Measurements from ENCODE around the gene CDX2. TPM values are rescaled to one million over a fixed set of nuclear protein-coding genes. Genes with fewer than 3 reads are reported as not detected.

CDX2 gene
- total RNA-seq, 1 donor from 2014 or later, result not detected

DNA sequence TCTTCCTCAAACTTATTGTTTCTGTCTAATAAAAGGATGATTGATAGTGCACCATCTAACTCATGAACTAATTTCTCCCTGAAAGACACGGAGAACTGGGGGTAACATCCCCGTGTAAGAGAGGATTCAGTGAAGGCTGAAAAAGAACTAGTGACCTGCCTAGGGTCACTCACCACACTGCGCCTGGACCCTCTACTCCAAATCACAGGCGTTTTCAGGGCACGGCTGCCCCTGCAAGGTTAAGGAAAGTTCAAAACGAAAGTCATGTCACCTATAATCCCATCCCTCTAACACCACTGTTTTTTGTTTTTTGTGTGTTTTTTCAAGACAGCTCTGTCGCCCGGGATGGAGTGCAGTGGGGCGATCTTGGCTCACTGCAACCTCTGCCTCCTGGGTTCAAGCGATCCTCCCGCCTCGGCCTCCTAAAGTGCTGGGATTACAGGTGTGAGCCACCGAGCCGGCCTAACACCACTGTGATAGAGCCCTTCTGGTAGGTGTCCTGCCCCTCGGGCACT, 10.7 kb upstream of the CDX2 start:
- intact Hi-C loops (cut with micrococcal nuclease), result loop anchor here (5.0 to 10.0 kb wide), 2 partner anchors 135 to 618 kb away; no protein-coding TSS in a partner anchor
- ATAC-seq, result no peak

DNA sequence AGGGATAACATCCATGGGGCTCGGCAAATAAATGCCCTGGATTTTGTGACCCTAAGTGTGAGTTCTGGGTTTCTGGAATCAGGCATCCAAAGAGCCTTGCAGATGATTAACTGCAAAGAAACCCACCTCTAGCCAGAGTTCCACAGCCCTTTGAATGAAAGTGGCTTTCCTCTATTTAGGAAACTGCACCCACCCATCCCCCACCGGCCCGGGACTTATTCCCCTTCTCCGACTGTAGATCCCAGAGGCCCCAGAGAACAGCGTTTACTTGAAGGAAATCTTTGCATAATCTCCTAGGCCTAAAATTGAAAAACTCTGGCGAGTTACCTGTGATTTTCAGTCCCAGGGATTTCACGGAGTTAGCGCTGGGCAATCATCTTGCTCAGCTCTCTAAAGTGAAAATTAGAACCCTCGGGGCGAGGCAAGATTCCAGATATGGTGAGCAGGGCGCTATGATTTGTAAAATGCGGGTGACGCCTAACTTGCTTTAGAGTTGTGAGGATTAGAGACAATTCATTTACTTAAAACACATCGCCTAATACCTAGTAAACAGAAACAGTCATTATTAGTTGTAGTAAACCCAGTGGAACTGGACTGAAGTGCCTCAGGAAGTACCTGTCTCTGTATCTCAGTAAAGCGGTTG, 10.0 kb upstream of the CDX2 start:
- DNase-seq, result no peak
- no peak for ATAC-seq
- intact Hi-C loops (cut with micrococcal nuclease), result no loop called here

More for the DNA sequence above, 10.7 kb upstream of the CDX2 start:
- DNase-seq, result no peak

DNA sequence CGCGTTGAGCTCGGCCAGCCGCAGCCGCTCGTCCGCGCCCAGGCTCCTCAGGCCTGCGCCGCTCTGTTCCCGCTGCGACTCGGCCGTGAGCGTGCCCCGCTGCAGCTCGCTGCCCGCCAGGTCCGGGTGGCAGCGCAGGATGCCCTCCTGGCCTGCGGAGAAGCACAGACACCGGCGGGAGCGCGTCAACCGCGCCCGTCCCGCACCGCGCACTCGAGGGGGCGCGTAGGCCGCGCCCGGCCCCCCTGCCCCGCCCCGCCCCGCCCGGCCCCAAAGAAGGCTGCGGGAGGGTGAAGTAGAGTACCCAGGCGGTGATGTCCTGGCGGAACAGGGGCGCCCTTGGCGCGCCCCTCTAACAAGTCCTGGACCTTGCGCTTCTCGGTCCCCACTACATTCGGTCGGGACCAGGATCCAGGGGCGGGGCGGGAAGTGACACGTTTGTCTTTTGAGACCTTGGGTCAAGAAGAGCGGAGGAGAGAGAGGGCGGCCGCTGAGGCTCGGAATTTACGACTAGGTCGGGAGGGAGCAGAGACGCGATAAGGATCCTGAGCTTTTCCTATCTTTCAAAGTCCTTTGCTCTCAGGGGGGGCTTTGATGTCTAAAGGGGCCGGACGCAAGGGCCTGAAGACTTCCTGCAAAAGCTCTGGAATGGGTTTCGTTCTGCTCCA, 9.3 kb upstream of the CDX2 start:
- intact Hi-C loops (cut with micrococcal nuclease), result no loop called here
- ATAC-seq (no peak), DNase-seq (no peak)

DNA sequence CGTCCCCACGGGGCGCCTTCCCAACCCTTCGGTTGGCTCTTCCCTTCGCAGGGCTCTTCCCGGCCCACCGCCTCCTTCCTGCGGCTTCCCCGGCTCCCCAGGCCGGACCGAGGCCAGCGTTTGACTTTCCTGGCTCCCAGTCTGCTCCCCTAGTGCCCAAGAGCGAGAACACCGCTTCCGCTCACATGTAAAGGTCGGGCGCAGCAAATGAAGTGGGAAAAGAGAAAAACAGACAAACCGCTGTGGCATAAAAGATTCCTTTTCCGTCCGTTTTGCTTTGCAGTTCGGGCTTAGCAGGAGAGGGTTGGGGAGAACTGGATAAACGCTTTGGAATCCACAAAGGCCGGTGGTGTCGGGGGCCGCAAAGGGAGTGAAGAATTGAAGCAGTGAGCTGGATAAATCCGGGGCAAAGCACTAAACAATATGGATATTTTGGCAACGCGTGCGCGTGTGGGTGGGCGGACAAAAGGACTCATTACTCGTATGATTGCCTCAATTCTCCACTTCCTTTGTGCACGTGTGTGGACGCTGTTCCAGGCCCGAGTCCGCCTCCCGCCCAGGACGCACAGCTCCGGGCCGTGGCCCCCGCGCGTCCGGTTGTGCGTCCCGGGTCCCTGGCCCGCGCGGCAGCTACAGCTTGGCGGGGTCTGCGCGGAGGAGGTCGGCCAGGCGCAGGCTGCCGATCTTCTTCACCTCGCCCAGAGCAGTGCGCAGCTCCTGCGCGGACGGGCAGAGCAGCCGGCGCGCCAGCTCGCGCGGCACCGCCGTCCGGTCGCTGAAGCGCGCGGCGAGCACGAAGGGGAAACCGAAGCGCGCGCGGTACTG, 8.6 kb upstream of the CDX2 start:
- DNase-seq, result no peak

GRCh38 chr13:27976362-27977091, 7.4 kb upstream of the CDX2 start:
- intact Hi-C loops (cut with micrococcal nuclease), result no loop called here
- DNase-seq (no peak), ATAC-seq (no peak)

More for the DNA sequence above, 8.6 kb upstream of the CDX2 start:
- intact Hi-C loops (cut with micrococcal nuclease), result no loop called here
- no peak for ATAC-seq

DNA sequence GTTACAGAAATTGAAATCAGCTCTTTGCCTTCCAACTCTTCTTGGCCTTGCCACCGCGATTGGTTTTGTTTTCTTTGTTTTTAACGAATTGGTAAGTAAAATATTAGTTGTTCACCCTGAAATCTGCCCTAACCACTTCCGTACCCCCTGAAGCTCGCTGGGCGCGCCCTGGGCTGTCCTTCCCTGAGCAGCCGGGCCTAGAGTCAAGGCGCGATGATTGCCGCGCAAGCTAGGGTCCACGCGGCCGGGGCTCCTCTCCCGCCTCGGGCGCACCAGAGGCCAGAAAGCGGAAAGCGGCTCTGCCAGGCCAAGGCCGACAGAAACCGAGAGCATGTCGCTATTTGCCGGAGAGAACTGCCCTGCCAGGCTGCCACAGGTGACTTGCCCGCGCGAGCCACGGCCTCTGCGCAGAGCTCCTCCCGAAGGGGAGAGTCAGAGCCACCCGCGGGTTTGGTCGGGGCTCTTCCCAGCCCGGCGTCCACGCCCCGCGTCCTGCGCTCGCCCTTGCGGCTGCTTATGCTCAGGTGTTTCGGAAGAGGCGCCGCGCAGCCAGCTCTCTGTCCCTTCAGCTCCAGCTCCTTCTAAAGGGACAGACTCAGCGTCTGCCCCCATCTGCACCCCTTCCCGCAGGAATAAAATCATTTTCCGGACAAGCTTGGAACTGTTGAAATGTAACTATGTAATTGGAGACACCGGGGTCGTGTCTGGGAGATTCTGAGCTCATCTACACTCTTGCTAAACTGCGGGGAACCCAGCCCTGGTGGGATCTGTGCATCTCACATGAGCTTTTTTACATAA, 6.6 kb upstream of the CDX2 start:
- no peak for ATAC-seq
- DNase-seq, result no peak
- intact Hi-C loops (cut with micrococcal nuclease), result no loop called here

GRCh38 chr13:27973961-27974662, 5.0 kb upstream of the CDX2 start:
- DNase-seq (no peak), ATAC-seq (no peak)
- intact Hi-C loops (cut with micrococcal nuclease), result no loop called here

DNA sequence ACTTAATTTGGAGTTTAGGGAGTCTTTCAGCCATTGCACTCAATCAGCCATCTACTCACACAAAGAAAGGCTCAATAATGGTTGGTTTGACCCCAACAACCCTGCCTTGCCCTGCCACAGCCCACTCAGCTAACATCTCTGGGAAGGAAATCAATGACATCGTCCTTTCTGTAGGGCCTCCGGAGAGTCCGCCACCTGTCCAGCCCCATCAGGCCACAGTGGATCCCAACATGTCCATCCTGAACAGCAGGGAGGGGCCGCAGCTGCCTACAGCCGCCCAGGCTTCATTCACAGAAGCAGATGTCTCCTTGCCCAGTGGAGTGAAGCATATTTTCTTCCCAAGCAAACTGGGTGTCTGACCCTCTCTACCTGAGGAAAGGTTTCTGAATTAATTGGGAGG, 4.2 kb upstream of the CDX2 start:
- intact Hi-C loops (cut with micrococcal nuclease), result no loop called here
- DNase-seq (no peak), ATAC-seq (no peak)

DNA sequence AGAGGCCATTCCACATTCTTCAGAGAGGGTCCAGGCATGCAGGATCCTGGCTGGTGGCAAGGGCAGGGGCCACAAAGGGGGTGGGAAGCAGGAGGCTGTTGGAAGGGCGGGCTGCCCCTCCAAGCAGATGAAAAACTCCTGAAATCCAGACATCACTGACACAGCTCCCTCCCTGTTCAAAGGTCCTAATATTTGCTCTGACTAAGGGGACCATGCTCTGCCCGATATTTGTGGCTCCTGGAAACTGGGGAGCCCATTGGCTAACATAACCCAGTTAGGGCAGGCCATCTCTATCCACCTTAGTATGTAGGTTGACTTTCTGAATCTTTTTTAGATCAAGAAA, 3.3 kb upstream of the CDX2 start:
- intact Hi-C loops (cut with micrococcal nuclease), result no loop called here
- ATAC-seq, result no peak
- DNase-seq, result no peak

- intact Hi-C loops (cut with micrococcal nuclease), result no loop called here
- ATAC-seq (no peak), DNase-seq (no peak)
Observed at GRCh38 chr13:27971776-27972477, 2.8 kb upstream of the CDX2 start.

- intact Hi-C loops (cut with micrococcal nuclease), result no loop called here
- DNase-seq (no peak), ATAC-seq (no peak)
Observed at GRCh38 chr13:27971236-27971645, 2.1 kb upstream of the CDX2 start.

DNA sequence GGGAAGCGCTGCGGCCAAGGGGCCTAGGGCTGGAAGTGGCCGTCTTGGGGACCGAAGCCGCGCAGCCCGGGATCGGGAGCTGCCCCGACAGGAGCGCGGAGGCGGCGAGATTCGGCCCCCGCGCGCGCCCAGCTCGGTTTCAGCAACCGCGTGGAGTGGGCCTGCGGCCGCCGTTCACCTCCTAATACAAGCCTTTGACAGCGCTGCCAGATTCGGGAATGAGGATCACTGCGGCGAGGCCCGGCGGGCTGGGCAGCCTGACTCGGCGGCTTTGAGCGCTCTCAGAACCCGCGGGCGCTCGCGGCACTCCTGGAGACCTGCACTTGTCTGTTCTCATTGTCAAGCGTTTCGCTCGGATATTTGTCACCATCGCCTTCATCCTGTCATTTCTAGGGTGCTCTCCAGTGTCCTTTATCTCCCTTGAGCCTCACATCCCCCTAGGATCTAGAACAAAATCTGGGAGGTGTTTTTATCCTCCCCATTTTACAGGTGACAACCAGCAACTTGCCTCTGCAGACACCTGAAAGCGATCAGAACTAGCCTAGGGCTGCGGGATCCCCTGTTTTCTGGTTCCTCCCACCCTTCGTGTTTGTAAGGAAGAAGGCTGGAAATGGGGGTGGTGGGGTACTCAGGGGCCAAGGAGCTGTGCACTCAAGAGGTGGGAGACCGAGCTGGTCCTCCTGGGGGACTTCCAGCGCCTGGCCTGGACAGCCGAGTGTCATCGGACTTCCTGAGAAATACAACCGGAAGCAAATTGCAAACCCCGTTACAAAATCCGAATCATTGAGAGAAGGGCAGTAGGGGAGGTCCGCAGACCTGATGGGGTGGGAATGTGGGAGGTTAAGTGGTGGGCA, 1.5 kb upstream of the CDX2 start:
- no peak for ATAC-seq
- intact Hi-C loops (cut with micrococcal nuclease), result no loop called here
- no peak for DNase-seq

DNA sequence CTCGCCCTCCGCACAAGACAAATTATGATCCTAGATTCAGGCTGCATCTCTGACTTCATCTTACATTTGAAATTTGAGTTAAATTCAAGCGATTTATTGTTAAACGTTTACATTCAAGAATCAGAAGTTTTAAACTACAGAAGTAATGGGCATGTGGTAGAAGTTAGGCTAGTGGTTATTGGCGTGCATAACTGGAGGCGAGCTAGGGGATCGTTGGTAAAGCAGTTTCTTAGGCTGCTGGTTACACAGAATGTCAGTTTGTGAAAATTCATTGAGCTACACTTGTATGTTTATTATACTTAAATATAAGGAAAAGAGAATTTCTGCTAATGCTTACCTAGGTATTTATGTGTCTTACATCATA, 733 bp upstream of the CDX2 start:
- DNase-seq (no peak), ATAC-seq (no peak)
- intact Hi-C loops (cut with micrococcal nuclease), result no loop called here

DNA sequence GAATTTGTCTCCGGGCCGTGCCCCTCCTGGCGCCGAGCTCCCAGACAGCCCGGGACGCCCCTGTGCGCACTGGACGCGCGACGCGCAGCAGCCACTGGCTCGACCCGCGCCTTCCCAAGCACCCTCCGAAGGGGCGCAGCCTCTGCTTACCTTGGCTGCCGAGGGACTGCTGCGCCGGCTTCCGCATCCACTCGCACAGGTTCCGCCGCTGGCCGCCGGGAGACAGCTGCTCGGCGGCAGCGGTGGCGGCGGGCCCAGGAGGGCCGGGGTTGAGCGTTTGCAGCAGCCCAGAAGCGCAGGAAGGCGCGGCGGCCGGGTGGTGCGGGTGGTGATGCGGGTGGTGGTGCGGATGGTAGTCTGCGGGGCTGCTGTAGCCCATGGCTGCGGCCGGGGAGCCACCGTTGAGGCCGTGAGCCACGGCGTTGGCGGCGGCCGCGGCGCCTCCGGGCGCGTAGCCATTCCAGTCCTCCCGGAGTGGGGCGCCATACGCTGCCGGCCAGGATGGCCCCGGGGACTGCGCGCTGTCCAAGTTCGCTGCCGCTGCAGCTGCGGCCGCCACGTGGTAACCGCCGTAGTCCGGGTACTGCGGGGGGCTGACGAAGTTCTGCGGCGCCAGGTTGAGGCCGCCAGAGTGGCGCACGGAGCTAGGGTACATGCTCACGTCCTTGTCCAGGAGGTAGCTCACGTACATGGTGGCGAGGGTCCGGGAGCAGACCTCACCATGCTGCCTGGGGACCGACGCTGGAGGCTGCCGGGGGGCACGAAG, 616 bp downstream of the CDX2 start:
- DNase-seq (no peak), ATAC-seq (no peak)
- intact Hi-C loops (cut with micrococcal nuclease), result no loop called here

DNA sequence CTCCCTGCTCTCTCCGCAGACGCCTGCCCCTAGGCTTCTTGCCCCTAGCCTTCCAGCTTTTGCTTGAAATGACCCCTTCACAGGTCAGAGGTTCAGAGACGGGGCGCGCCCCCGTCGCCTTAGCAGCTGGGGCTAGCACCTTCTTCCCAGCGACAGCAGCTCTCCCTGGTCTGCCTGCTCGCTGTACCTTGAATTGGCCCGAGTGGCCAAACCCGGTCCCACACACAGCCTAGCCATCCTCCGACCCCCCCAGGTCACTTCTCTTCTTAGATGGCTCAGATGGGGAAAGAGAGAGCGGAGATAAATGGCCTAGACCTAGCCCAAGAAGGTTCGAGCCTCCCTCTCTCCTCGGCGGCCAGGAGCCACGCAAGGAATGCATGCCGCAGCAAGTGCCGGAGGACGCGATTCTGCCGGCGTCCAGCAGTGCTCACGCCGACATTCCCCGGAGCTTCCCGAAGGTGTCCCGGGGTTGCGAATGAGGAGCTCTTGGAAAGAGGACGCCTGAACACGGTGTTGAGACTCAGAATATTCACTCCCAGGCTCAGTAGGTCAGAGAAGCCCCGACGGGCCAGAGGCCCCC, 1.3 kb downstream of the CDX2 start:
- DNase-seq (no peak), ATAC-seq (no peak)
- intact Hi-C loops (cut with micrococcal nuclease), result no loop called here
